Stimulated activated CD8-positive, alpha-beta memory T cell treated with anti-CD3 and anti-CD28 coated beads, Interleukin-7, amount 100 ng/mL, for 48 hours (primary cell): Measurements from ENCODE around the gene TCEA3.

Experiments
- DNase-seq, 2 donors: peaks; one replicate each; pipeline ENCODE4 v3.0.0-alpha.2; 2020; ENCODE audit warnings: low read depth in 1 of 2; ENCODE audit errors: extremely low read depth in 1 of 2

The TCEA3 gene

GRCh38 chr1:23370330-23370708 lies 54.2 kb downstream of the TCEA3 start:
- DNase-seq = no peak

GRCh38 chr1:23369335-23370013 lies 55.1 kb downstream of the TCEA3 start, which contains the start of gene ZNF436:
Gene ZNF436, minus strand, starts transcription at chr1:23369836. Its CDS starts 1,831 bp downstream, at chr1:23368005.
- no peak for DNase-seq

- peak; percentile 76 to 87 for DNase-seq
Measured at GRCh38 chr1:23368562-23369334, 55.8 kb downstream of the TCEA3 start.

GRCh38 chr1:23367791-23368561 lies 56.6 kb downstream of the TCEA3 start:
- peak; percentile 94 to 98 for DNase-seq

- no peak for DNase-seq
Measured at GRCh38 chr1:23367451-23367790, 57.1 kb downstream of the TCEA3 start.

- no peak for DNase-seq
Measured at GRCh38 chr1:23366598-23366997, 58.0 kb downstream of the TCEA3 start.

GRCh38 chr1:23366146-23366545 lies 58.4 kb downstream of the TCEA3 start:
- DNase-seq = no peak

GRCh38 chr1:23362218-23362713 lies 62.3 kb downstream of the TCEA3 start:
- no peak for DNase-seq

- DNase-seq = no peak
Measured at GRCh38 chr1:23358310-23358875, 66.2 kb downstream of the TCEA3 start.

- no peak for DNase-seq
Measured at GRCh38 chr1:23357138-23357908, 67.2 kb downstream of the TCEA3 start.

- no peak for DNase-seq
Measured at GRCh38 chr1:23356471-23357137, 67.9 kb downstream of the TCEA3 start.

GRCh38 chr1:23354245-23354644 lies 70.3 kb downstream of the TCEA3 start:
- no peak for DNase-seq

- DNase-seq = no peak
Measured at GRCh38 chr1:23352096-23352695, 72.4 kb downstream of the TCEA3 start.

GRCh38 chr1:23345920-23346319 lies 78.6 kb downstream of the TCEA3 start:
- DNase-seq = no peak

- DNase-seq = no peak
Measured at GRCh38 chr1:23344987-23345472, 79.5 kb downstream of the TCEA3 start.

GRCh38 chr1:23344111-23344986 lies 80.2 kb downstream of the TCEA3 start, which contains the start of gene HNRNPR:
Gene HNRNPR, minus strand, starts transcription at chr1:23344284. Its CDS starts 3,276 bp downstream, at chr1:23341008.
- peak; percentile 99 for DNase-seq

- DNase-seq = peak; percentile 28 to 57
Measured at GRCh38 chr1:23343221-23344110, 81.1 kb downstream of the TCEA3 start.
